Tibial artery (tissue), 4 donors: ENCODE data around the gene SIGLEC8.

Source experiments
- DNase-seq, 2 donors: peaks; one replicate each; pipeline ENCODE4 v3.0.0-alpha.2; 2019
- H3K27ac ChIP-seq, 2 donors: fragments of 200-600 bp; sonication (generic) in 1 of 2; 1 replicate in 1 of 2; 2 replicates in 1 of 2; pipeline ENCODE4 v1.5.1; 2018 to 2019; ENCODE audit warnings: mild to moderate bottlenecking in 1 of 2
- H3K27me3 ChIP-seq, 2 donors: fragments of 200-600 bp; sonication (generic) in 1 of 2; one replicate each; pipeline versions ENCODE4 v1.5.1 to v1.6.0; 2016 to 2019
- H3K36me3 ChIP-seq, 3 donors: fragments of 200-600 bp; sonication (generic) in 2 of 3; one replicate each; pipeline ENCODE4 v1.5.1; 2016 to 2019; ENCODE audit warnings: mild to moderate bottlenecking in 2 of 3
- H3K4me1 ChIP-seq, 4 donors: fragments of 200-600 bp; sonication (generic) in 2 of 4; 1 replicate in 3 of 4; 2 replicates in 1 of 4; pipeline ENCODE4 v1.5.1; 2016 to 2019
- H3K4me3 ChIP-seq, 2 donors: fragments of 200-600 bp; sonication (generic) in 1 of 2; 1 replicate in 1 of 2; 2 replicates in 1 of 2; pipeline ENCODE4 v1.5.1; 2018 to 2019; ENCODE audit warnings: mild to moderate bottlenecking in 2 of 2
- H3K9me3 ChIP-seq, 3 donors: fragments of 200-600 bp; sonication (generic) in 1 of 3; one replicate each; pipeline ENCODE4 v1.5.1; 2016 to 2019
- intact Hi-C: fragments of 100-400 bp; cut with DNase I; formaldehyde crosslinking; loops from one replicate; pipeline ENCODE4 v1.15.0; 2023; ENCODE audit warnings: low total_unique reads
- TF ChIP-seq, protein P1 (sequence below), 2 experiments: fragments of 200-600 bp in 1 of 2; fragments of 450-650 bp in 1 of 2; IDR thresholded peaks; one replicate each; pipeline ENCODE4 v1.5.1; 2017 to 2019; ENCODE audit warnings: antibody characterized with exemption in 2 of 2, mild to moderate bottlenecking in 1 of 2, moderate library complexity in 1 of 2

Gene SIGLEC8

DNA sequence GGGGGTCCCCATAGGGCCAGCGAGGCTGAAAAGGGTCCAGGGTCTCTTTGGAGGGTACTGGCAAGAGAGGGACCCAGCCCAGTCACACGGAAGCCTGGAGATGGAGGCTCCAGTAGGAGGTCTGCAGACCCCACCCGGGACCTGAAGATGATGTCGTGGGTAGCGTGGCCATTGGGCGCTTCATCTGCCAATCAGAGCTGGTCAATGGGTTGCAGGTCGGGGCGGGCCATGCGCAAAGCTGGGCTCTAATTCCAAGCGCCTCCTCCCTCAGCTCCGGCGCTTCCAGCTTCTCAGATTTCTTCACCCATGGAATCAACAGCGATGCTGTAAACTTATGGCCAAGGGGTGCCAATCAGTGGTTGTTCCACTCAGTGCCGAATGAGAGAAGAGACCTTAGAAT lies 32.4 kb upstream of the SIGLEC8 start:
- intact Hi-C loops, result no loop called here
- Histone ChIP-seq H3K27me3 (peaks cover 0 to 2% of the 10 kb centered on the region in 2 donors), H3K9me3 (no peaks in the 10 kb centered on the region), H3K27ac (no peak overlapping the region), H3K4me3 (no peak overlapping the region), H3K36me3 (no peaks in the 10 kb centered on the region), H3K4me1 (no peaks in the 10 kb centered on the region)
- no peak for DNase-seq
- TF ChIP-seq, protein P1, sequence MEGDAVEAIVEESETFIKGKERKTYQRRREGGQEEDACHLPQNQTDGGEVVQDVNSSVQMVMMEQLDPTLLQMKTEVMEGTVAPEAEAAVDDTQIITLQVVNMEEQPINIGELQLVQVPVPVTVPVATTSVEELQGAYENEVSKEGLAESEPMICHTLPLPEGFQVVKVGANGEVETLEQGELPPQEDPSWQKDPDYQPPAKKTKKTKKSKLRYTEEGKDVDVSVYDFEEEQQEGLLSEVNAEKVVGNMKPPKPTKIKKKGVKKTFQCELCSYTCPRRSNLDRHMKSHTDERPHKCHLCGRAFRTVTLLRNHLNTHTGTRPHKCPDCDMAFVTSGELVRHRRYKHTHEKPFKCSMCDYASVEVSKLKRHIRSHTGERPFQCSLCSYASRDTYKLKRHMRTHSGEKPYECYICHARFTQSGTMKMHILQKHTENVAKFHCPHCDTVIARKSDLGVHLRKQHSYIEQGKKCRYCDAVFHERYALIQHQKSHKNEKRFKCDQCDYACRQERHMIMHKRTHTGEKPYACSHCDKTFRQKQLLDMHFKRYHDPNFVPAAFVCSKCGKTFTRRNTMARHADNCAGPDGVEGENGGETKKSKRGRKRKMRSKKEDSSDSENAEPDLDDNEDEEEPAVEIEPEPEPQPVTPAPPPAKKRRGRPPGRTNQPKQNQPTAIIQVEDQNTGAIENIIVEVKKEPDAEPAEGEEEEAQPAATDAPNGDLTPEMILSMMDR (IDR thresholded peaks at IDR 0.05), result no peak

DNA sequence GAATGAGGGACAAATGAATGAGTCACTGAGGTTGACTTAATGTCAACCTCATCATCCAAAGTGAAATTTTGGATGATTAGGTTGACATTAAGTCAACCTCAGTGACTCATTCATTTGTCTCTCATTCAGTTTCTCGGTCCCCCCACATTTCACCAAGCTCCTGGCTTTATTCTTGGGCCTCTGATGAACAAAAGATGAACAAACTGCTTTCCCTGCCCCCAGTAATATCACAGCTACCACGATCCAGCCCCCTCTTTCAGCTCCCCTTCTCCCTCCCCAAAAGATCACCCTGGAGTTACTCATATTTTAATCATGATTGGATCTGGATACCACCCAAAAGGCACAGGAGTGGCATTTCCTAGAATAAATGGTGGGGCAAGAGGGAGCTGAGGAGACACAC lies 30.9 kb upstream of the SIGLEC8 start:
- Histone ChIP-seq H3K4me1 (no peaks in the 10 kb centered on the region), H3K27ac (no peak overlapping the region), H3K9me3 (no peaks in the 10 kb centered on the region), H3K36me3 (no peaks in the 10 kb centered on the region), H3K4me3 (no peak overlapping the region), H3K27me3 (peaks cover 0 to 2% of the 10 kb centered on the region in 2 donors)
- TF ChIP-seq, protein P1 (IDR thresholded peaks at IDR 0.05), result no peak
- no peak for DNase-seq
- intact Hi-C loops, result no loop called here

DNA sequence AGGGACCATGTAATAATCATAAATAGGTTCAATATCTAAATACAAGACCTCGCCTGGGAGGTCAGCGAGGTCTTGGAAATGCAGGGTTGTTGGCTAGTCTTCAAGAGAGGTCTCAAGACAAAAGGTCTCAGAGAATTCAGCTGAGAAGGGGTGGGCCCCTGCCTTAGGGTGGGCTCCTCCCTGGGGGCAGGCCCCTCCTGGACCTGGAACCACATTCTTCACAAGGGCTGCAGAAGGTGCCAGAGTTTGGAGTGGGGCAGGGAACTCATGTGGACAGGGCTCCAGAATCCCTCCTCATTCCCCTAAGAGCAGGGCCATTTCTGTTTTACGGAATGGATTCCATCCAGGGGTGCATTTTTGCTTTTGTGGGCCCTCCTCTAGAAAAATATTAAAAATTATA lies 30.2 kb upstream of the SIGLEC8 start:
- H3K27me3 ChIP-seq, result peaks cover 0 to 4% of the 10 kb centered on the region in 2 donors
- no peaks in the 10 kb centered on the region for H3K9me3 ChIP-seq
- no peak for DNase-seq
- H3K36me3 ChIP-seq, result no peaks in the 10 kb centered on the region
- no peak overlapping the region for H3K27ac ChIP-seq
- H3K4me3 ChIP-seq, result no peak overlapping the region
- no peaks in the 10 kb centered on the region for H3K4me1 ChIP-seq
- TF ChIP-seq, protein P1 (IDR thresholded peaks at IDR 0.05), result no peak
- intact Hi-C loops, result no loop called here

DNA sequence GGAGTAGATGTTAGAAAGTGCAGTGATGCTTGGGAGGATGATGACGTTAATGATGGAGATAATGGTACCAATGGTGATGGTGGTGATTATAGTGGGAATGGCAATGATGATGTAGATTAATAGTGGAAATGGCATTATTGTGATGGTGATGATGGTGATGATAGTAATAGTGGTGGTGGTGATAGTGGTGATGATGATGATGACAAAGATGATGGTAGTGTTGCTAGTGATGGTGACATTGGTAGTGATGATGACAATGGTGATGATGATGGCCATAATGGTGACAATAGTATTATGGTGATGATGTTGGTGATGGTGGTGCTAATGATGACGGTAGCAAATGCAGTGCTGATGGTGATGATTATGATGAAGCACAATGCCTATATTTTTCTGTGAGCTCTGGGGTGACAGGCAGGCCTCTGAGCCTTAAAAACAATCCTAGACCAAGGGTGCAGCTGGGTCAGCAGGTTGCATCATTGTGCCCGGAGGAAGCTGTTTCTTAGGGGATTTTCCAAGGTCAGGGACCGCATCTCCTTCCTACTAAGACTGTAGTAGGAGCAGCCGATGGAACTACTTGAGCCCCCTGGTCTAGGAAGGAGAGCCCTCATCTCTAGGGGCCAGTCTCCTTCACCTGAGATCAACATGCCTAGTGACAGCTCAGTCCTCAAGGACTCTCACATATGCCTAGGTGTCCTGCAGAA lies 27.9 kb upstream of the SIGLEC8 start:
- intact Hi-C loops, result no loop called here

DNA sequence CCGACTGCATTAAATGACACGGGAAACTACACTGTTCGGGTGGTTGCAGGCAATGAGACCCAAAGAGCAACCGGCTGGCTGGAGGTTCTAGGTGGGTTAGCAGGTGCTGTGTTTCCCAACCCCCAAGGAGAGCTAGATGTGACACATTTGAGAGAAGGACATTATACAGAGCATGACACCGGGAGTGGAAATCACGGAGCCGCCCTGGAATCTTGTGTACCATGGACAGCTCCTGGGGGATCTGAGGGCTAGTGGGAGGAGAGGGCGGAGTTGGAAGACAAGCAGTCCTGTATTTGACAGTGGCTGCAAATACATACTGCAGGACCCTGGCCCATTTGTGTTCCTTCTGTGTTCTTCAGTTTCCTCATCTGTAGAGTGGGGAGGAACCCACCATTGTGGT lies 22.3 kb upstream of the SIGLEC8 start:
- H3K27ac ChIP-seq, result no peak overlapping the region
- H3K27me3 ChIP-seq, result peaks cover 0 to 26% of the 10 kb centered on the region in 2 donors
- DNase-seq, result no peak
- TF ChIP-seq, protein P1 (IDR thresholded peaks at IDR 0.05), result no peak
- H3K4me1 ChIP-seq, result no peaks in the 10 kb centered on the region
- no peaks in the 10 kb centered on the region for H3K9me3 ChIP-seq
- intact Hi-C loops, result no loop called here
- H3K36me3 ChIP-seq, result no peaks in the 10 kb centered on the region
- no peak overlapping the region for H3K4me3 ChIP-seq

More for the DNA sequence above, 27.9 kb upstream of the SIGLEC8 start:
- H3K27me3 ChIP-seq, result peaks cover 0 to 6% of the 10 kb centered on the region in 2 donors
- TF ChIP-seq, protein P1 (IDR thresholded peaks at IDR 0.05), result no peak
- DNase-seq, result no peak
- no peak overlapping the region for H3K27ac ChIP-seq
- H3K4me1 ChIP-seq, result no peaks in the 10 kb centered on the region
- no peaks in the 10 kb centered on the region for H3K9me3 ChIP-seq
- H3K4me3 ChIP-seq, result no peak overlapping the region
- H3K36me3 ChIP-seq, result no peaks in the 10 kb centered on the region
